PC-9 (cell line): ENCODE results near the gene ALG12. TPM values are rescaled to one million over a fixed set of nuclear protein-coding genes. Genes with fewer than 3 reads are reported as not detected.

ENCODE experiments used
- BruUV-seq: library from RNA; stranded (reverse); fragments of 400-500 nt; replicated peaks from 2 replicates; lab custom pipeline; 2021; lab: Mats Ljungman, UMichigan
- CTCF ChIA-PET: fragments of 300-600 bp; sonication (Branson Sonifier 250); formaldehyde crosslinking; loops from one replicate; lab custom pipeline; 2022; ENCODE audit warnings: antibody characterized with exemption; lab: Charles Lee
- POLR2A ChIA-PET: fragments of 300-600 bp; sonication (Branson Sonifier 250); formaldehyde crosslinking; loops from one replicate; lab custom pipeline; 2022; ENCODE audit warnings: antibody characterized with exemption; ENCODE audit not compliant: unreplicated experiment; lab: Charles Lee
- DNase-seq, 2 experiments: peaks; one replicate each; pipeline versions ENCODE4 v3.0.0 to v3.0.0-alpha.2; 2015 to 2022; ENCODE audit warnings: mixed read lengths in 1 of 2
- H2AFZ ChIP-seq: fragments of 200-600 bp; sonication (generic); 2 replicates; pipeline ENCODE4 v1.8.1; 2017; ENCODE audit warnings: antibody characterized with exemption
- H3F3A ChIP-seq: fragments of 200-600 bp; sonication (generic); 2 replicates; pipeline ENCODE4 v1.8.1; 2017; ENCODE audit warnings: antibody characterized with exemption, mild to moderate bottlenecking, low read depth; ENCODE audit not compliant: insufficient read depth
- H3K27ac ChIP-seq: fragments of 200-600 bp; sonication (generic); 2 replicates; pipeline ENCODE4 v1.6.1; 2016; ENCODE audit warnings: mixed run types
- H3K27me3 ChIP-seq: fragments of 200-600 bp; sonication (generic); 2 replicates; pipeline ENCODE4 v1.6.1; 2016; ENCODE audit warnings: low read depth, mixed run types; ENCODE audit not compliant: insufficient read depth
- H3K36me3 ChIP-seq: fragments of 200-600 bp; sonication (generic); 2 replicates; pipeline ENCODE4 v1.6.1; 2016; ENCODE audit warnings: low read depth, mixed run types
- H3K4me1 ChIP-seq: fragments of 200-600 bp; sonication (generic); replicated peaks from 2 replicates; pipeline ENCODE4 v1.6.1; 2016; ENCODE audit warnings: mixed run types; ENCODE audit not compliant: insufficient read depth
- H3K4me2 ChIP-seq: fragments of 200-600 bp; sonication (generic); 2 replicates; pipeline ENCODE4 v1.6.1; 2017; ENCODE audit warnings: mixed run types
- H3K4me3 ChIP-seq: fragments of 200-600 bp; sonication (generic); 2 replicates; pipeline ENCODE4 v1.6.1; 2016; ENCODE audit warnings: mixed run types
- H3K79me2 ChIP-seq: fragments of 200-600 bp; sonication (generic); 2 replicates; pipeline ENCODE4 v1.6.1; 2017; ENCODE audit warnings: low read depth, mixed run types
- H3K9me2 ChIP-seq: fragments of 200-600 bp; sonication (generic); 2 replicates; pipeline ENCODE4 v1.8.1; 2017; ENCODE audit warnings: mild to moderate bottlenecking; ENCODE audit not compliant: insufficient read depth
- H3K9me3 ChIP-seq: fragments of 200-600 bp; sonication (generic); 2 replicates; pipeline ENCODE4 v1.8.1; 2016; ENCODE audit warnings: low read depth; ENCODE audit not compliant: insufficient read depth
- H4K20me1 ChIP-seq: fragments of 200-600 bp; sonication (generic); 2 replicates; pipeline ENCODE4 v1.8.1; 2017; ENCODE audit not compliant: insufficient read depth
- EZH2 ChIP-seq: fragments of 200-600 bp; sonication (generic); IDR thresholded peaks from 2 replicates; pipeline ENCODE4 v1.8.0; 2017; ENCODE audit warnings: antibody characterized with exemption, low read depth
- intact Hi-C: fragments of 100-400 bp; cut with micrococcal nuclease; formaldehyde crosslinking; loops from one replicate; pipeline ENCODE4 v1.10.0; 2022; ENCODE audit not compliant: unreplicated experiment
- total RNA-seq: library from RNA; stranded (reverse); gene quantifications from 2 replicates; pipeline ENCODE4 v1.2.3, GENCODE V29; 2021
- TF ChIP-seq, protein P1 (sequence below): fragments of 200-600 bp; sonication (generic); conservative IDR thresholded peaks from 2 replicates; pipeline ENCODE4 v1.6.1; 2017; ENCODE audit warnings: mixed run types, antibody characterized with exemption, mild to moderate bottlenecking, moderate library complexity

The ALG12 gene
- total RNA-seq, 1 experiment from 2014 or later = 16.8 TPM

DNA sequence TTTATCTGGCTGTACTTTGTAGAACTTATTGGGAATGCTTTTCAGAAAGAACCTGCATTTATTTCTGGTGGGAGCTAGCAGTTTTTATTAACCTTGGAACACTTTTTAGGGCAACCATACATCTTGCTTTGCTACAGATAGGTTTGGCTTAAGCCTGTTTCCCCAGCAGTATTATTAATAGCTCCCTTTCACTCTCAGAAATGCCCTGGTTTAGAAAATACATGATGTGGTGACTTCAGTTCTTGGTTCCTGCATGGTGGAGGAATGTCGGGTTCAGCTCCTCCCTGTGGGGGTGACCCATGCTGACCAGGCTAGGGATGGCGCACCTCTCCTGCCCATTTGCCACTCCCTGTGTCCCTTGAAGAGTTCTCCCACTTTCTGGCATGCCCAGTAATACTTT lies 36.4 kb downstream of the ALG12 start:
- BruUV-seq = no TSS peak
- DNase-seq = no peak
- Histone ChIP-seq H3K4me2 (no peak overlapping the region), H4K20me1 (peaks cover 43% of the 10 kb centered on the region), H3K27me3 (no peaks in the 10 kb centered on the region), H3K27ac (no peak overlapping the region), H3K9me2 (no peaks in the 10 kb centered on the region), H3K4me1 (no peaks in the 10 kb centered on the region), H3K4me3 (no peak overlapping the region), H3K9me3 (no peaks in the 10 kb centered on the region), H2AFZ (no peak overlapping the region), H3K36me3 (peaks cover 14% of the 10 kb centered on the region), H3K79me2 (peaks cover 34% of the 10 kb centered on the region), H3F3A (peaks cover under 1% of the 10 kb centered on the region; the same call in 1 of the 2 replicates)
- TF ChIP-seq, protein P1, sequence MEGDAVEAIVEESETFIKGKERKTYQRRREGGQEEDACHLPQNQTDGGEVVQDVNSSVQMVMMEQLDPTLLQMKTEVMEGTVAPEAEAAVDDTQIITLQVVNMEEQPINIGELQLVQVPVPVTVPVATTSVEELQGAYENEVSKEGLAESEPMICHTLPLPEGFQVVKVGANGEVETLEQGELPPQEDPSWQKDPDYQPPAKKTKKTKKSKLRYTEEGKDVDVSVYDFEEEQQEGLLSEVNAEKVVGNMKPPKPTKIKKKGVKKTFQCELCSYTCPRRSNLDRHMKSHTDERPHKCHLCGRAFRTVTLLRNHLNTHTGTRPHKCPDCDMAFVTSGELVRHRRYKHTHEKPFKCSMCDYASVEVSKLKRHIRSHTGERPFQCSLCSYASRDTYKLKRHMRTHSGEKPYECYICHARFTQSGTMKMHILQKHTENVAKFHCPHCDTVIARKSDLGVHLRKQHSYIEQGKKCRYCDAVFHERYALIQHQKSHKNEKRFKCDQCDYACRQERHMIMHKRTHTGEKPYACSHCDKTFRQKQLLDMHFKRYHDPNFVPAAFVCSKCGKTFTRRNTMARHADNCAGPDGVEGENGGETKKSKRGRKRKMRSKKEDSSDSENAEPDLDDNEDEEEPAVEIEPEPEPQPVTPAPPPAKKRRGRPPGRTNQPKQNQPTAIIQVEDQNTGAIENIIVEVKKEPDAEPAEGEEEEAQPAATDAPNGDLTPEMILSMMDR = no peak
- no peak for TF ChIP-seq EZH2
- POLR2A ChIA-PET = no interaction called here
- CTCF ChIA-PET = no interaction called here
- intact Hi-C loops = no loop called here

- Histone ChIP-seq H3K9me3 (0 out of 2 replicates have a peak, but pooled peaks cover 3% of the 10 kb centered on the region), H3K4me1 (no peaks in the 10 kb centered on the region), H3K27me3 (no peaks in the 10 kb centered on the region), H3K79me2 (peaks cover 49% of the 10 kb centered on the region), H2AFZ (no peak overlapping the region), H3K4me2 (no peak overlapping the region), H3F3A (peaks cover 13% of the 10 kb centered on the region; the same call in 1 of the 2 replicates), H3K9me2 (no peaks in the 10 kb centered on the region), H3K36me3 (peaks cover 12% of the 10 kb centered on the region; the same call in 1 of the 2 replicates), H4K20me1 (peaks cover 42% of the 10 kb centered on the region), H3K27ac (no peak overlapping the region), H3K4me3 (no peak overlapping the region)
- TF ChIP-seq, protein P1 = no peak
- no peak for TF ChIP-seq EZH2
- no TSS peak for BruUV-seq
- intact Hi-C loops = no loop called here
- no peak for DNase-seq
- CTCF ChIA-PET = no interaction called here
- POLR2A ChIA-PET = no interaction called here
Measured at GRCh38 chr22:49880281-49880680, 38.0 kb downstream of the ALG12 start.

DNA sequence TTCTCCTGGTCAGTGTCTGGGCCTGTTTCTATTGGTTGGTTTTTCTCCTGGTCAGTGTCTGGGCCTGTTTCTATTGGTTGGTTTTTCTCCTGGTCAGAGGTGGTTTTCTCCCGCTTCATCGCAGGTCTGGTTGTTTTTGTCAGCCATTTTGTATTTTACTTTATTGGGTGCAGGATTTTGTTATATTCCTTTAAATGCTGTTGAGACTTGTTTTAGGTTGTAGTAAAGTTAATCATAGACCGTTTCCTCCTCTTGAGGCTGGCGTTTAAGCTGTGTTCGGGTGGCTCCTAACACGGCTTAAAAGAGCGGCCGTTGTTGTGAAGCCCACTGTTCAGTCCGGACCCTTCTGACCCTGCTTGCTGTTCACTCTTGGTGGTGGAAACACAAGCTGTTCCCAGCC lies 38.4 kb downstream of the ALG12 start:
- Histone ChIP-seq H3K9me3 (0 out of 2 replicates have a peak, but pooled peaks cover 3% of the 10 kb centered on the region), H3K4me2 (no peak overlapping the region), H3K27ac (no peak overlapping the region), H4K20me1 (peaks cover 47% of the 10 kb centered on the region), H3K4me3 (no peak overlapping the region), H3F3A (peaks cover 13% of the 10 kb centered on the region; the same call in 1 of the 2 replicates), H3K27me3 (no peaks in the 10 kb centered on the region), H3K4me1 (no peaks in the 10 kb centered on the region), H2AFZ (no peak overlapping the region), H3K9me2 (no peaks in the 10 kb centered on the region), H3K79me2 (peaks cover 53% of the 10 kb centered on the region), H3K36me3 (0 out of 2 replicates have a peak, but pooled peaks cover 13% of the 10 kb centered on the region)
- ChIA-PET POLR2A (no interaction called here), CTCF (no interaction called here)
- no peak for TF ChIP-seq EZH2
- TF ChIP-seq, protein P1 = no peak
- no TSS peak for BruUV-seq
- intact Hi-C loops = no loop called here
- no peak for DNase-seq
